Renal pelvis (tissue), 4 donors: ENCODE measurements around the gene PUM1. TPM values are rescaled to one million over a fixed set of nuclear protein-coding genes. Genes with fewer than 3 reads are reported as not detected.

Source experiments
- DNase-seq: peaks from one replicate; pipeline ENCODE4 v3.0.0-alpha.2; 2013
- polyA plus RNA-seq, 3 donors: library from polyadenylated mRNA; unstranded; fragments of 120-200 nt; gene quantifications; one replicate each; pipeline ENCODE4 v1.2.1, GENCODE V29; 2013; ENCODE audit not compliant: insufficient read length in 3 of 3

The PUM1 gene
- polyA plus RNA-seq, 3 donors: 114 to 131 (median 116) TPM

- DNase-seq: no peak
Measured at GRCh38 chr1:30907481-30908315, 157.8 kb downstream of the PUM1 start.

GRCh38 chr1:30906631-30907441, 158.7 kb downstream of the PUM1 start:
- no peak for DNase-seq

- DNase-seq: no peak
Measured at GRCh38 chr1:30905916-30906620, 159.4 kb downstream of the PUM1 start.

GRCh38 chr1:30905403-30905802, 160.1 kb downstream of the PUM1 start:
- DNase-seq: no peak

- no peak for DNase-seq
Measured at GRCh38 chr1:30904962-30905335, 160.6 kb downstream of the PUM1 start.

- no peak for DNase-seq
Measured at GRCh38 chr1:30904191-30904961, 161.1 kb downstream of the PUM1 start.

GRCh38 chr1:30903343-30904034, 162.0 kb downstream of the PUM1 start:
- no peak for DNase-seq

GRCh38 chr1:30902593-30903290, 162.8 kb downstream of the PUM1 start:
- DNase-seq: no peak

GRCh38 chr1:30901798-30902581, 163.5 kb downstream of the PUM1 start:
- DNase-seq: no peak

GRCh38 chr1:30900931-30901560, 164.5 kb downstream of the PUM1 start:
- no peak for DNase-seq

GRCh38 chr1:30900486-30900885, 165.0 kb downstream of the PUM1 start:
- no peak for DNase-seq

- no peak for DNase-seq
Measured at GRCh38 chr1:30899577-30900389, 165.7 kb downstream of the PUM1 start.

- no peak for DNase-seq
Measured at GRCh38 chr1:30898031-30898815, 167.3 kb downstream of the PUM1 start.

GRCh38 chr1:30896905-30897304, 168.6 kb downstream of the PUM1 start:
- no peak for DNase-seq

GRCh38 chr1:30895944-30896660, 169.4 kb downstream of the PUM1 start:
- DNase-seq: no peak

GRCh38 chr1:30895382-30895943, 170.1 kb downstream of the PUM1 start:
- DNase-seq: no peak
